Esophagus mucosa (tissue), 1 donor: Measurements from ENCODE around the gene CMSS1. TPM values are rescaled to one million over a fixed set of nuclear protein-coding genes. Genes with fewer than 3 reads are reported as not detected.

Experiments
- ATAC-seq: fragments of 200-7000 bp; cut with Tn5 transposase; one replicate; pipeline ENCODE4 v1.9.1; 2020
- total RNA-seq: library from RNA; stranded (reverse); gene quantifications from one replicate; pipeline ENCODE4 v1.2.4, GENCODE V29; 2023
- donor health status: DM: yes; HTN: yes; CAD: no.

CMSS1 gene
- total RNA-seq, 1 donor from 2014 or later = 24.5 TPM

- no peak for ATAC-seq
These were observed 38.2 kb downstream of the CMSS1 start for GRCh38 chr3:99855900-99856299.

GRCh38 chr3:99856437-99857220 is 39.0 kb downstream of the CMSS1 start:
- no peak for ATAC-seq

GRCh38 chr3:99857278-99857677 is 39.6 kb downstream of the CMSS1 start:
- ATAC-seq = no peak

GRCh38 chr3:99858469-99858868 is 40.8 kb downstream of the CMSS1 start:
- ATAC-seq = no peak

DNA sequence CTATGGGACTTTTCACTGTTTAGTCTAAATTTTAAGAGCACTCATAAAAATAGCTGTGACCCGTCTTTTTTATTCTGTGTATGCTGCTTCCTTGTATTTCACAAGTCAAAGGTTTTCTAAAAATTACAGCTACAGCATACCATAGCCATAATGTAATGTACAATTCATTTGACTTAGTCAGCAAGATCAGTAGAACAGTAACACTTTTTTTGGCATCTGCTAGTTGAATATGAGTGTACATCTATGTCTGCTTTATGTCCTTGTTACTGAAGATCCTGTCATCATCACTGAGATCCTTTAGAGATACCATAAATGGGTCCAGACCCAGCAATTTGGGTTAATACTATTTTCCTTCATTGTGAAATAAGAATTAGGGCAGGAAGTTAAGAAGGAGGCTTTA is 42.2 kb downstream of the CMSS1 start:
- ATAC-seq = peak; percentile 69

DNA sequence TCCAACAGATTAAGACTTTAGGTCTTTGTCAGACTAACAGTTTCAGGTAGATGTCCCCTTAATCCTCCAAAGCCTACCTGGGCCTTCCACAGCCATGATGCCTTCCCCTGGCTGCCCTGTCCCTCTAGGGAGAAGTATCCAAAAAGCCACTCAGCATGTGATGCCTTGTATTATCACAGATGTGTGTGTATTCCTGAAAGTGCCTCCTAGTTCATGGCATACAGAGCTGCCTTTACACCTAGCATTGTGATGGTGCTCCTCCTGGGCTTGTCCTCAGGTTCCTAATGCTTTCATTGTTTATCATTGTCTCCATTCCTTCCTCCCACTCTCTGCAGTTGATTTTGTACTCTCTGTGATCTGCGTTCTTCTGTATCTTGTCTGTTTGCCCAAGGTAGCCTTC is 43.6 kb downstream of the CMSS1 start:
- no peak for ATAC-seq

GRCh38 chr3:99862208-99862607 is 44.5 kb downstream of the CMSS1 start:
- no peak for ATAC-seq

DNA sequence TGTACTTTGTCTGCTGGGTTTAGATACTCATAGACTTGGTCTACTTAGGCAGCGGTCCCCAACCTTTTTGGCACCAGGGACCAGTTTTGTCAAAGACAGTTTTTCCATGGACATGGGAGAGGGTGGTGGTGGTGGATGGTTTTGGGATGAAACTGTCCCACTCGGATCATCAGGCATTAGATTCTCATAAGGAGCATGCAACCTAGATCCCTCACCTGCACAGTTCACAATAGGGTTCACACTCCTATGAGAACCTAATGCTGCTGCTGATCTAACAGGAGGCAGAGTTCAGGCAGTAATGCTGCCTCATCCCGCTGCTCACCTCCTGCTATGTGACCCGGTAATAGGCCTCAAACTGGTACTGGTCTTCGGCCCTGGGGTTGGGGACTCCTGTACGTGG is 45.3 kb downstream of the CMSS1 start:
- ATAC-seq = no peak

DNA sequence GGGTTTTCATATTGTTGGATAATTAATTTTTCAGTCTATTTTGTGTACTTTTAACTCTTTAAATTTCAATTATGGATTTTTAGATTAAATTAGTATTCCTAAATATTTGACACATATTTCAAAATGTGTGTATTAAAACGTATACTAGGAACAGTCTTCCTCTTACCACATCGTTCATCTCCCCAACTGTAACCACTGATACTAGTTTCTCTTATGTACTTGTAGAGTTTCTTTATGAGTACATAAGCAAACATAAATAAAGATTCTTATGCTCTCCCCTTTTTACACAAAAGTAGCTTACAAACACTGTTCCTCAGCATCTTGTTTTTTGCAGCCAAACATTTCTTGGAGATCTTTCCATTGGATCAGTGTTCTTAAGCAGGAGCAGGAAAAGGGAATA is 45.9 kb downstream of the CMSS1 start:
- no peak for ATAC-seq

DNA sequence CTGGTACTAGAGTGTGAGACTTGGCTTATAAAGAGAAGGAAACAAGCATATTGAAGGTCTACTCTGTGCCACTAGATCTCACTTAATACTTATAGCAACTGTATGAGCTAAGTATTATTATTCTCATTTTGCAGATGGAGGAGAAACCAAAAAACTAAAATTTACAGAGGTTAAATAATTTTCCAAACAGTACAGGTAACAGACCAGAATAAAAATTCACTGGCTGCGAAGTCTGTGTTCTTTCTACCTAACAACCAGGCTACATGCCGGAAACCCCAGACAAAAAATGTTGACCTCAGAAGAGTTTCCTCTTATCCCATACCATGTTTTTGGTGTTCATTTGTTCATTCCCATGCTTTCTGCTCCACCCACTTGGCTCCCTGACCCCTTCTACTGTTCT is 46.6 kb downstream of the CMSS1 start:
- no peak for ATAC-seq

DNA sequence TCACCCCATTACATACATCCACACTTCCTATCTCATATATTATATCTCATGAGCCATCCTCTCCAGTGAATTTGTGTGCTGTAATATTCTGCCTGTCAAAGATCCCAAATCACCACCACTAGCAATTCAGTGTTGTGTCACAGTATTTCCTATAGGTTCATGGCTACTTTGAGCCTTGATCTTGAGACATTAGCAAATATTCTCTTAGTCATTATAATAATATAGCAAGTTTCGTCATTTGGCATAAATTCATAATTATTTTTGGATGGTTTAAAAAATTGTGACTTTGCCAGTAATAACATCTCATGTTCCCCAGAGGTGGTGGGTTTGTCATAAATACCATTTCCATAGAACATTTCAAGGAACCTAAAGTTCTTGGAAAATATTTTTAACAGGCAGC is 47.7 kb downstream of the CMSS1 start:
- ATAC-seq = no peak

DNA sequence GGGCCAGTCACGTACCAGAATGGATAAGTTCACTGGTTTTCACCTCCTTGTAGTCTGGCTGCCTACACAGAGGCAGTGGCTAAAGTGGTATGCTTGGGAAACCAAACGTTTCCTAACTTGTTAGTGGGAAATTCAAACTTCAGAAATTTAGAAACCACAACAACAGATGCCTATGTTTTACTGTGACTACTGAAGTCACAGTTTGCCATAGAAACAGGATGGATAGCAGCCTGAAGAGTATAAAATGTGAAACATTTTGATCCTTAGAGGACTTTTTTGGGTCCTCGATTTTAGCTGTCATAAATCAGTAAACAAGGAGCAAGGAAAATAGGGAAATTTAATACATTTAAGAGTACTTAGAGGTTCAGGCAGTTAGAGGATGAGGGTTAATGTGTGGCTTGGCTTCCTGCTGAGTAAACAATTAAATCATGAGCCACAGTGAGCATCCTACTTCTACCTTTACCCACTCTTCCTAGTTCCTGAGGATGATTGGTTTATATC is 48.6 kb downstream of the CMSS1 start:
- ATAC-seq = no peak

GRCh38 chr3:99867594-99868310 is 50.1 kb downstream of the CMSS1 start:
- ATAC-seq = no peak

- ATAC-seq = peak; percentile 25
These were observed 50.6 kb downstream of the CMSS1 start for GRCh38 chr3:99868311-99868646.

- ATAC-seq = no peak
These were observed 52.0 kb downstream of the CMSS1 start for GRCh38 chr3:99869621-99870020.

- no peak for ATAC-seq
These were observed 53.0 kb downstream of the CMSS1 start for GRCh38 chr3:99870712-99871111.

DNA sequence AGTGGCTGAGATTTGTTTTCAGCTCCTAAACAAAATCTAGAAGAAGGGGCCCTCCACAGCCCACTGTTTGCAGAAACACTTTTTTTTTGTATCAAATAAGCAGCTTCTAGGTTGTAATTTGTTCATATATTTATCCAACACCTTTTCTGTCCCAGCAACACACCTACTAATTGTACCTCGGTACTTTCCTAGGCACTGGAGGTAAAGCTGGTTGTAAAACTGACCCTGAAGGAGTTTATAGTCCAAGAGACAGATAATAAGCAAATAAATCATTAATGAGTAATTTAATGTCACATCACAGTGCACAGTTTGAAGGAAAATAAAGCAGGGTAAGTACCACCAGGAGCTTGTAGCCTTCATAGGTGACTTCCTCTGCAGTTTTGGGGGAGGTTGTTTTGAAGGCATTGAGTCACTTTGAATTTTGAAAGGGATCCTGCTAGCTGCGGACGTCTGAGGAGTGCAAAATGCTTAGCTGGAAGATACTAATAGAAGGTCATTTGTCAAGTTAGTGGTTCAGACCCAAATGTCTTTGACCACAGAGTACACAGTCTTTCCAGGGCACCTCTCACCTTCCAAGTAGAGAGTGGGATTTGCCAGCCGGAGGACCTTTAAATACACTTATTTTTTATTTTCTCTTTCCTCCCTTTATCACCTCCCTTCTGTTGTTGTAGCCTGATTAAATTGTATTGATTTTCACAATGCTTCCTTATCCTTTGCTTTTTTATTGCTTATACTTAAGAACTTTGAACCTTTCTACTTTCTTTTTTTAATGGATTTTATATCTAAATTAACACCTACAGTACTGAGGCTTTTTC is 53.8 kb downstream of the CMSS1 start:
- ATAC-seq = no peak

DNA sequence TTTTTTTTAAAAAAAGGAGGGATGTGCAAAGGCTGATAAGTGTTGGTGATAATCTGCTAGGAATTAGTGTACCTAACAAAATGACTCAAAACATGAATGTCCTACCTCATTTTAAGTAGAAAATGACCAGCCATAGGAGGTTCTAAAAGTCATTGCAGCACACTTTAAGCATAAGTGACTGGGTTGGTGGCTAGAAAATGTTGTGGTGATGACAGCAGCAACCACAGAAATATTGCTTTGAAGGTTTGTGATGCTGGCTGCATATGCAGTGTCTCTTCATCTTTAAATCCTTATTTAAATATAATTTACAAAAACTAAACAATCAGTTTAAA is 55.2 kb downstream of the CMSS1 start:
- ATAC-seq = no peak

- ATAC-seq = no peak
These were observed 55.8 kb downstream of the CMSS1 start for GRCh38 chr3:99873269-99874102.

DNA sequence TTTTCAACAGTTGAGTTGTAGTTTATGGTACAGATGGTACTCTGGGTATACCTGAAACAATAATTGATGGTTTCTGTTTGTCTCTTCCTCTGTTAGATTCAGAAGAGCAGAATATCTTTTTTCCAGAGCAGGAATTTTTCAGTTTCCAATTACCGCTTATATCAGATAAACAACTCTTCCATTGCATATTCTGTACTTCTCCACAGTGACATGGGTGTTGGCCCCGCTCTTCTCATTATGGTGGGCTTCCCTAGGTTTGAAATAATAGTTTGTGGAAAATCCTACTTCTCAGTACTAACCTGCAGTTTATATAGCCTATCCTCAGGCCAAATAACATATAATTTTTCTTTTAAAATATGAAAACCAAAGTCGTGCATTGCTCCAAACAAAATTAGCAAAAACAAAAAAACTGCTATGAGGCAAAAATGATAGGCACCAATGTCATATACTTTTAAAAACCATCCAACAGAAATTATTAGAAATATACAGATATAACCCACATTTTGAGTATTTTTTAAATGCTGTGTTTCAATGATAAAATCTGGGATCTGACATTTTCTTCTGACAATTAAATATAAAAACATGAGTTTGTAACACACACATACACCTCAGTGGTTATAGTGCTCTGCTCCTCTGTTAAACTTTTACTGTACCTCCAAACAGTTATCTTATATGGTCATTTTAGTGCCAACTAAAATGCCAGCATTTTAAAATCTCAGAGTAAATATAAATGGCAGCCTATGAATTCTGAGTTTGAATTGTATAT is 56.8 kb downstream of the CMSS1 start:
- no peak for ATAC-seq

GRCh38 chr3:99875581-99875928 is 57.9 kb downstream of the CMSS1 start:
- ATAC-seq = no peak
